IMR-90 (cell line): ENCODE data around the gene SAXO1.

Source experiments
- BHLHE40 ChIP-seq: fragments of 150-350 bp; IDR thresholded peaks from 2 replicates; pipeline ENCODE4 v1.6.1; 2016; ENCODE audit warnings: mild to moderate bottlenecking, low read depth, low read length
- CEBPB ChIP-seq: IDR thresholded peaks from 2 replicates; pipeline ENCODE4 v1.6.1; 2012; ENCODE audit warnings: low read depth, low read length, improper control_type of control experiment
- MAZ ChIP-seq: IDR thresholded peaks from 2 replicates; pipeline ENCODE4 v1.6.1; 2012; ENCODE audit warnings: low read depth, mild to moderate bottlenecking, low read length, improper control_type of control experiment, moderate library complexity, borderline replicate concordance
- POLR2A ChIP-seq: IDR thresholded peaks from 2 replicates; pipeline ENCODE4 v1.6.1; 2012; ENCODE audit warnings: mild to moderate bottlenecking, low read depth, low read length
- RFX5 ChIP-seq: IDR thresholded peaks from 2 replicates; pipeline ENCODE4 v1.8.0; 2012; ENCODE audit warnings: low read depth, mild to moderate bottlenecking, low read length, moderate library complexity
- SMC3 ChIP-seq: fragments of 150-350 bp; IDR thresholded peaks from 2 replicates; pipeline ENCODE4 v1.6.1; 2016; ENCODE audit warnings: low read depth, mild to moderate bottlenecking, antibody characterized with exemption, low read length, moderate library complexity
- TF ChIP-seq, protein P1 (sequence below): conservative IDR thresholded peaks from 2 replicates; pipeline ENCODE4 v1.5.1; 2012; ENCODE audit warnings: mild to moderate bottlenecking, low read depth, low read length, improper control_type of control experiment
- TF ChIP-seq, protein P2 (sequence below): fragments of 150-350 bp; IDR thresholded peaks from 2 replicates; pipeline ENCODE4 v1.6.1; 2016; ENCODE audit warnings: low read depth, mild to moderate bottlenecking, low read length, moderate library complexity, borderline replicate concordance
- TF ChIP-seq, protein P3 (sequence below): fragments of 150-350 bp; IDR thresholded peaks from 2 replicates; pipeline ENCODE4 v1.6.1; 2017; ENCODE audit warnings: mild to moderate bottlenecking, antibody characterized with exemption, low read length, low read depth

DNA sequence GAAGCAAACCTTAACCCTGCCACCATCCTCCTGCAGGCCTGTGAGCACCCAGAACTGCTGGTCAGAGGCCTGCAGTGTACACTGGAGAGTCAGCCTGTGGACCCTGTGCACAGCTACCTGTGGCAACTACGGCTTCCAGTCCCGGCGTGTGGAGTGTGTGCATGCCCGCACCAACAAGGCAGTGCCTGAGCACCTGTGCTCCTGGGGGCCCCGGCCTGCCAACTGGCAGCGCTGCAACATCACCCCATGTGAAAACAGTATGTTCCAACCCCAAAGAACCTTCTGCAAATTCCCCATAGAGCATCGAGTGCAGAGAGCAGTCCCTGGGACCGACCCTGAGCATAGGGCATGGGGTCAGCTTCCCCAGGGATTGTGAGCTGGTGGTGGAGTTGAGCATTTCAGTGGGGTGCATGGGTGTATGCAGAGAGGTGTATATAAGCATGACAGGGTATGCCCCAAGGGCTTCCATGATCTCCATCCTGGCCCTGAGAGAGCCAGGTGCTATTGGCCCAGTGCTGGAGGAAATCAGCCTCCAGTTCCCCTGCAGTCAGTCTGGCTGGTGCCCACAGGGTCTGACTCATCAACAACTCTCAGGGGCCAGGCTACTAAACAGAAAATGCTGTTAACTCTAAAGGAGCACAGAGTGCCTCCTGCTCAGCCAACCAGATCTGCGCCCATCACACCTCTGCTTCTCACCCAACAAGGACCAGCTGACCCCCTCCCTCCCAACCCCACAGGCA, 126.2 kb downstream of the SAXO1 start:
- TF ChIP-seq, protein P1, sequence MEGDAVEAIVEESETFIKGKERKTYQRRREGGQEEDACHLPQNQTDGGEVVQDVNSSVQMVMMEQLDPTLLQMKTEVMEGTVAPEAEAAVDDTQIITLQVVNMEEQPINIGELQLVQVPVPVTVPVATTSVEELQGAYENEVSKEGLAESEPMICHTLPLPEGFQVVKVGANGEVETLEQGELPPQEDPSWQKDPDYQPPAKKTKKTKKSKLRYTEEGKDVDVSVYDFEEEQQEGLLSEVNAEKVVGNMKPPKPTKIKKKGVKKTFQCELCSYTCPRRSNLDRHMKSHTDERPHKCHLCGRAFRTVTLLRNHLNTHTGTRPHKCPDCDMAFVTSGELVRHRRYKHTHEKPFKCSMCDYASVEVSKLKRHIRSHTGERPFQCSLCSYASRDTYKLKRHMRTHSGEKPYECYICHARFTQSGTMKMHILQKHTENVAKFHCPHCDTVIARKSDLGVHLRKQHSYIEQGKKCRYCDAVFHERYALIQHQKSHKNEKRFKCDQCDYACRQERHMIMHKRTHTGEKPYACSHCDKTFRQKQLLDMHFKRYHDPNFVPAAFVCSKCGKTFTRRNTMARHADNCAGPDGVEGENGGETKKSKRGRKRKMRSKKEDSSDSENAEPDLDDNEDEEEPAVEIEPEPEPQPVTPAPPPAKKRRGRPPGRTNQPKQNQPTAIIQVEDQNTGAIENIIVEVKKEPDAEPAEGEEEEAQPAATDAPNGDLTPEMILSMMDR, result no peak
- TF ChIP-seq, protein P2, sequence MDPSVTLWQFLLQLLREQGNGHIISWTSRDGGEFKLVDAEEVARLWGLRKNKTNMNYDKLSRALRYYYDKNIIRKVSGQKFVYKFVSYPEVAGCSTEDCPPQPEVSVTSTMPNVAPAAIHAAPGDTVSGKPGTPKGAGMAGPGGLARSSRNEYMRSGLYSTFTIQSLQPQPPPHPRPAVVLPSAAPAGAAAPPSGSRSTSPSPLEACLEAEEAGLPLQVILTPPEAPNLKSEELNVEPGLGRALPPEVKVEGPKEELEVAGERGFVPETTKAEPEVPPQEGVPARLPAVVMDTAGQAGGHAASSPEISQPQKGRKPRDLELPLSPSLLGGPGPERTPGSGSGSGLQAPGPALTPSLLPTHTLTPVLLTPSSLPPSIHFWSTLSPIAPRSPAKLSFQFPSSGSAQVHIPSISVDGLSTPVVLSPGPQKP, result no peak
- TF ChIP-seq, protein P3, sequence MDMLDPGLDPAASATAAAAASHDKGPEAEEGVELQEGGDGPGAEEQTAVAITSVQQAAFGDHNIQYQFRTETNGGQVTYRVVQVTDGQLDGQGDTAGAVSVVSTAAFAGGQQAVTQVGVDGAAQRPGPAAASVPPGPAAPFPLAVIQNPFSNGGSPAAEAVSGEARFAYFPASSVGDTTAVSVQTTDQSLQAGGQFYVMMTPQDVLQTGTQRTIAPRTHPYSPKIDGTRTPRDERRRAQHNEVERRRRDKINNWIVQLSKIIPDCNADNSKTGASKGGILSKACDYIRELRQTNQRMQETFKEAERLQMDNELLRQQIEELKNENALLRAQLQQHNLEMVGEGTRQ, result no peak
- no peak for TF ChIP-seq SMC3
- TF ChIP-seq RFX5, result no peak
- TF ChIP-seq POLR2A, result no peak
- no peak for TF ChIP-seq CEBPB
- no peak for TF ChIP-seq MAZ
- TF ChIP-seq BHLHE40, result no peak
